Type B pancreatic cell (in vitro differentiated cells): ENCODE data around the gene TRIP10. TPM values are rescaled to one million over a fixed set of nuclear protein-coding genes. Genes with fewer than 3 reads are reported as not detected.
"Not testable (repeated sequence)": the region's sequence is repeated elsewhere in the genome, so short reads cannot be mapped to it uniquely, and the experiment has no call there.

ENCODE experiments used
- DNase-seq: peaks from one replicate; pipeline ENCODE4 v3.0.0; 2021; ENCODE audit warnings: mixed read lengths; ENCODE audit not compliant: unreplicated experiment; ENCODE audit errors: extremely low spot score
- H3K27ac Mint-ChIP-seq: 2 replicates; pipeline ENCODE4 v1.8.0; 2021; ENCODE audit warnings: mild to moderate bottlenecking, mixed read lengths
- H3K27me3 Mint-ChIP-seq: 2 replicates; pipeline ENCODE4 v1.8.0; 2021; ENCODE audit warnings: mixed read lengths
- H3K36me3 Mint-ChIP-seq: 2 replicates; pipeline ENCODE4 v1.8.0; 2021; ENCODE audit warnings: mixed read lengths
- H3K4me1 Mint-ChIP-seq: one replicate; pipeline ENCODE4 v1.8.0; 2021; ENCODE audit warnings: mixed read lengths; ENCODE audit not compliant: unreplicated experiment
- H3K4me3 Mint-ChIP-seq: 2 replicates; pipeline ENCODE4 v1.8.0; 2021; ENCODE audit warnings: mild to moderate bottlenecking, mixed read lengths
- H3K9me3 Mint-ChIP-seq: 2 replicates; pipeline ENCODE4 v1.8.0; 2021; ENCODE audit warnings: mixed read lengths
- CTCF ChIP-seq: fragments of 200-600 bp; sonication (generic); conservative IDR thresholded peaks from 2 replicates; pipeline ENCODE4 v1.5.0; 2021; ENCODE audit warnings: antibody characterized with exemption, mild to moderate bottlenecking
- total RNA-seq: library from RNA; stranded (reverse); gene quantifications from 2 replicates; pipeline ENCODE4 v1.2.1, GENCODE V29; 2021; ENCODE audit warnings: low replicate concordance

The TRIP10 gene
- total RNA-seq, 1 donor from 2014 or later = 35.1 TPM

- Mint-ChIP-seq H3K36me3 (no peaks in the 10 kb centered on the region), H3K4me1 (no peaks in the 10 kb centered on the region), H3K9me3 (no peaks in the 10 kb centered on the region), H3K27ac (no peak overlapping the region), H3K27me3 (peaks cover 11% of the 10 kb centered on the region), H3K4me3 (no peak overlapping the region)
- no peak for DNase-seq
- no peak for TF ChIP-seq CTCF
Measured at GRCh38 chr19:6772866-6773322, 33.4 kb downstream of the TRIP10 start.

- no peak overlapping the region for H3K4me3 Mint-ChIP-seq
- H3K9me3 Mint-ChIP-seq = no peaks in the 10 kb centered on the region
- H3K4me1 Mint-ChIP-seq = no peaks in the 10 kb centered on the region
- peaks cover 7% of the 10 kb centered on the region for H3K27me3 Mint-ChIP-seq
- DNase-seq = no peak
- no peak for TF ChIP-seq CTCF
- no peak overlapping the region for H3K27ac Mint-ChIP-seq
- H3K36me3 Mint-ChIP-seq = no peaks in the 10 kb centered on the region
Measured at GRCh38 chr19:6773323-6773931, 33.9 kb downstream of the TRIP10 start.

GRCh38 chr19:6774821-6775707 is 35.6 kb downstream of the TRIP10 start:
- no peak for DNase-seq
- Mint-ChIP-seq H3K36me3 (no peaks in the 10 kb centered on the region), H3K27me3 (peaks cover 6% of the 10 kb centered on the region), H3K9me3 (no peaks in the 10 kb centered on the region), H3K4me3 (no peak overlapping the region), H3K4me1 (no peaks in the 10 kb centered on the region), H3K27ac (no peak overlapping the region)
- no peak for TF ChIP-seq CTCF

GRCh38 chr19:6776045-6776444 is 36.6 kb downstream of the TRIP10 start:
- not testable (repeated sequence) for H3K4me1 Mint-ChIP-seq

GRCh38 chr19:6776999-6777398 is 37.5 kb downstream of the TRIP10 start:
- H3K27me3 Mint-ChIP-seq = peaks cover 3% of the 10 kb centered on the region
- H3K9me3 Mint-ChIP-seq = no peaks in the 10 kb centered on the region
- no peaks in the 10 kb centered on the region for H3K36me3 Mint-ChIP-seq
- no peak overlapping the region for H3K27ac Mint-ChIP-seq
- TF ChIP-seq CTCF = no peak
- no peak overlapping the region for H3K4me3 Mint-ChIP-seq
- no peaks in the 10 kb centered on the region for H3K4me1 Mint-ChIP-seq
- no peak for DNase-seq

More at GRCh38 chr19:6776045-6776444, 36.6 kb downstream of the TRIP10 start:
- not testable (repeated sequence) for H3K27ac Mint-ChIP-seq, H3K4me3 Mint-ChIP-seq, H3K27me3 Mint-ChIP-seq, H3K36me3 Mint-ChIP-seq, H3K9me3 Mint-ChIP-seq, DNase-seq

GRCh38 chr19:6777434-6777833 is 38.0 kb downstream of the TRIP10 start:
- Mint-ChIP-seq H3K9me3 (no peaks in the 10 kb centered on the region), H3K36me3 (no peaks in the 10 kb centered on the region), H3K4me3 (no peak overlapping the region), H3K4me1 (no peaks in the 10 kb centered on the region), H3K27ac (no peak overlapping the region), H3K27me3 (peaks cover 3% of the 10 kb centered on the region)
- DNase-seq = no peak
- TF ChIP-seq CTCF = no peak
